Measurements from ENCODE around the gene GRAMD1A.

The GRAMD1A gene

DNA sequence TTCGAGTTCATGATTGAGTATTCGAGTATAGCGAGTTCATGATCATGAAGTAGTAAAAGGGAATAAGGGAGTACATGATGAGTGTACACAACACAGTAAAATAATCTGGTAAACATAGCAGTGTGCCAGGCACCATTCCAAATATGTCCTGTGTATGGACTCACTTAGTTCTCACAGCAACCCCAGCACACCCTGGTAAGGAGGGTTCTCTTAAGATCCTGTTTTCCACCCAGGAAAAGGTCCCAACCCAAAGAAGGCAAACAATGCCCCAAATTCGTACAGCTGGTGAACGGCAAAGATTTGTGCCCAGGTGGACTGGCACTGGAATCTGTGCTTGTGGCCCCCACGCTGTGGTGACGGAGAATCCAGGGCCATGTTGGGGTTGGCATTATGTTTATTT lies 62.8 kb downstream of the GRAMD1A start:
- no peak for DNase-seq
- TF ChIP-seq GATA1 (IDR thresholded peaks at IDR 0.05; ENCODE audit: low read depth, low read length) (no peak), POLR2A (IDR thresholded peaks at IDR 0.05; ENCODE audit: low read length) (no peak)

DNA sequence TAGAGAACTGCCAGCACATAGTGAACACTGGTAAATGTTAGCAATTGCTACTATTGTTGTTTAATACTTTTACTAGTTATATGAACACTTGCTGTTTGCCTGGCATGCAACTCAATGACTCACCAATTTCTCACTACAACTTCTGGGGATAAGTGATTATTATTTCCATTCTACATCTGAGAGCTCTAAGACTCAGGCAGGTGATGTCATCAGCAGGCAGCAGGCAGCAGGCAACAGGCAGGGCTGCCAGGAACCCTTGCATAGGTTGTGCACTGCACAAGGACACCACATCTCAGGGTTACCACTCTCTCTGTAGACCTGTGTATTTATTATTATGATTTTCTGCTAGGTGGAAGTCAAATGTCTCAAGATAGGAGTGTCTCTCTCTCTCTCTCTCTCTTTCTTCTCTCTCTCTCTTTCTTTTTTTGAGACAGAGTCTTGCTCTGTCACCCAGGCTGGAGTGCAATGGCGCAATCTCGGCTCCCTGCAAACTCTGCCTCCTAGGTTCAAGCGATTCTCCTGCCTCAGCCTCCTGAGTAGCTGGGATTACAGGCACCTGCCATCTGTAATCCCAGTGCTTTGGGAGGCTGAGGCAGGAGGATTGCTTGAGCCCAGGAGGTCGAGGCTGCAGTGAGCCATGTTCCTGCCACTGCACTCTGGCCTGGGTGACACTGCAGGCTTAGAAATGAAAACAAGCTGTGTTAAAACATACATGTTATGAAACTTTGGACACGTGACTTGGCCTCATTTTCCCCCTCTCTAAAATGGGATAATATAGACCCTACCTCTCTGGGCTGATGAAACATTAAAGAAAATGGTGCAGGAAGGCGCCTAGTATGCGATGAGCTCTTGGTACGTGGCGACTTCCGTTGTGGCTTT lies 64.1 kb downstream of the GRAMD1A start:
- TF ChIP-seq POLR2A (IDR thresholded peaks at IDR 0.05; ENCODE audit: low read length), result no peak
- no peak for TF ChIP-seq GATA1 (IDR thresholded peaks at IDR 0.05; ENCODE audit: low read depth, low read length)
- no peak for DNase-seq

DNA sequence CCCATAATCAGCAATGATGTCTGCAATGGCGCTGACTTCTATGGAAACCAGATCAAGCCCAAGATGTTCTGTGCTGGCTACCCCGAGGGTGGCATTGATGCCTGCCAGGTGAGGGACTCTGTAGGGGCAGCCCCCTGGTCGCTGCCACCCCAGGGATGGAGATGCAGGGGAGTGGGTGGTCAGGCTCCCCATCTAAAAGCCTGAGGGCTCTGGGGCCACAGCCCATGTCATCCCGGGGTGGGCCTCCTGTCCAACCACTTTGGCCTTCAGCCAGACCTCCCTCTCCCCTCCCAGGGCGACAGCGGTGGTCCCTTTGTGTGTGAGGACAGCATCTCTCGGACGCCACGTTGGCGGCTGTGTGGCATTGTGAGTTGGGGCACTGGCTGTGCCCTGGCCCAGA lies 65.5 kb downstream of the GRAMD1A start:
- DNase-seq, result no peak
- no peak for TF ChIP-seq GATA1 (IDR thresholded peaks at IDR 0.05; ENCODE audit: low read depth, low read length)
- TF ChIP-seq POLR2A (IDR thresholded peaks at IDR 0.05; ENCODE audit: low read length), result no peak

DNA sequence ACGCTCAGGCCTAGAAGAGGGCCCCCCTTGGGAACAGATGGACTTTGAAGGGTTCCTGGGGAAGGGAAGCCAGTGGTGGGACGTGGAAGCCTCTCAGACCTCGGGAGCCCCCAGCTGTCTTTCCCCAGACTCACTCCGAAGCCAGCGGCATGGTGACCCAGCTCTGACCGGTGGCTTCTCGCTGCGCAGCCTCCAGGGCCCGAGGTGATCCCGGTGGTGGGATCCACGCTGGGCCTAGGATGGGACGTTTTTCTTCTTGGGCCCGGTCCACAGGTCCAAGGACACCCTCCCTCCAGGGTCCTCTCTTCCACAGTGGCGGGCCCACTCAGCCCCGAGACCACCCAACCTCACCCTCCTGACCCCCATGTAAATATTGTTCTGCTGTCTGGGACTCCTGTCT lies 66.0 kb downstream of the GRAMD1A start:
- no peak for DNase-seq
- TF ChIP-seq GATA1 (IDR thresholded peaks at IDR 0.05; ENCODE audit: low read depth, low read length) (no peak), POLR2A (IDR thresholded peaks at IDR 0.05; ENCODE audit: low read length) (no peak)

DNA sequence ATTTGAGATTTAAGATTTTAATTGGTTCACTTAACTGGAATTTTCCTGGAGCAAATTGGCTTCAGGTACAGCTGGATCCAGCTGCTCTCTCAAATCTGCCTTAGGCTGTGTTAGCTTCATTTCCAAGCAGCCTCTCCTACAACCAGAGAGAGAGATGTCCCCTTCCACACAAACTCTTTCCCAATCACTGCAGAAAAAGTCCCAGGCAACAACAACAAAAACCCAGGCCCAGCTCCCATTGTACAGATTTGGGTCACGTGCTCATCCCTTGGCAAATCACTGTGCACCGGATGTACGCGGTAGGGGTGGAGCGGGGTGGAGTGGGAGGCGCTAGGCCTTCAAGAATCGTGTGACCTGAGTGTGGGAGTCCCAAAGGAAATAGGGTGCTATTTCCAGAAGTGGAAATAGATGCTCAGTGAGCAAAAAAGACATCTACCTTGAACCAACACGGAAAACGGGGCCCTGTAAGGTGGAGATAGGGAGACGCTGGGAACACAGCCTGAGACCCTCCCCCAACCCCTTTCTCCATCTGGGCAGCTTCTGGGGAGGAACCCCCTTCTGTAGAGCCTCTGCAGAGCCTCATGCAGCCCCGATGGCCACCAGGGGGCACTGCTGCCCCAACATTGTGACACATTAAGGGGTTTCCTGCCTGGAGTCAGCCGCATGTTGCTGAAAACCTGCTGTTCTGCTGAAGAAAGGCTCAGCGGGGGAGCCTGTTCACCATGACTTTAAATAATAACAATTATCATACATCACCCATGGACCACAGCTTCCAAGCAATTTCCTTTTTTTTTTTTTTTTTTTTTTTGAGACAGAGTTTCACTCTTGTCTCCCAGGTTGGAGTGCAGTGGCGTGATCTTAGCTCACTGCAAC lies 66.8 kb downstream of the GRAMD1A start:
- DNase-seq, result peak; percentile 80 to 87
- TF ChIP-seq POLR2A (IDR thresholded peaks at IDR 0.05; ENCODE audit: low read length), result no peak
- TF ChIP-seq GATA1 (IDR thresholded peaks at IDR 0.05; ENCODE audit: low read depth, low read length), result no peak

DNA sequence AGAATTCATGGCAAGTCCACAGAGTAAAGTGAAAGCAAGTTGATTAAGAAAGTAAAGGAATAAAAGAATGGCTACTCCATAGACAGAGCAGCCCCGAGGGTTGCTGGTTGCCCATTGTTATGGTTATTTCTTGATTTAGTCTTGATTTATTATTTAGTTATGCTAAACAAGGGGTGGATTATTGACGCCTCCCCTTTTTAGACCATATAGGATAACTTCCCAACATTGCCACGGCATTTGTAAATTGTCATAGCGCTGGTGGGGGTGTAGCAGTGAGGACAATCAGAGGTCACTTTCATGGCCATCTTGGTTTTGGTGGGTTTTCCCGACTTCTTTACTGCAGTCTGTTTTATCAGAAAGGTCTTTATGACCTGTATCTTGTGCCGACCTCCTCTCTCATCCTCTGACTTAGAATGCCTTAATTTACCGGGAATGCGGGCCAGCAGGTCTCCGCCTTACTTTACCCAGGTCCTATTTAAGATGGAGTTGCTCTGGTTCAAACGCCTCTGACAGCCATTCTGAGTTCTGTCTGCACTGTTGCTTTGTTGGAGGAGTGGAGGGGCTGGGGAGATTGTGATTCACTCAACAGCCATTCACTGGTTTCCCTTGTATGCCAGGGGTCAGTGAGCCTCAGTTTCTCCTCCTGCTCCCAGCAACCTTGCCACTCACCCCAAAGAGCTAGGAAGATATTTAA lies 69.0 kb downstream of the GRAMD1A start:
- DNase-seq, result no peak
- TF ChIP-seq GATA1 (IDR thresholded peaks at IDR 0.05; ENCODE audit: low read depth, low read length), result no peak
- no peak for TF ChIP-seq POLR2A (IDR thresholded peaks at IDR 0.05; ENCODE audit: low read length)

DNA sequence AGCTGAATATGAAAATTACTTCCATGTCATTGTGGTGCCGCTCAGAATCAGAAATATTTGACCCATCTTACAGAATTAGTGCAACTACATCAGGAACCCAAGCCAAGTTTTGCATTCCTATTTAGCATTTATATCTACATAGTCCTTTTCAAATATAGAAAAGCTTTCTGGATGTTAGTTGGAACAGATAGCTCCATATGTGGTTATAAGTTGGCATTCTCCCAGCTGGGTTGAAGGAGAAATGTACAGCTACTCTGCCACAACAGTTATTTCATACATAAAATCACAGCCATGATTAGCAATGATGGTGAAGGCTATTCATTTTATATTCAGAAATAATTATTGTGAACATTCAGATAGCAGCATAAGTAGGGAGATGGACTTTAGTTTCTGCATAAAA lies 69.6 kb downstream of the GRAMD1A start:
- TF ChIP-seq POLR2A (IDR thresholded peaks at IDR 0.05; ENCODE audit: low read length) (no peak), GATA1 (IDR thresholded peaks at IDR 0.05; ENCODE audit: low read depth, low read length) (no peak)
- no peak for DNase-seq

DNA sequence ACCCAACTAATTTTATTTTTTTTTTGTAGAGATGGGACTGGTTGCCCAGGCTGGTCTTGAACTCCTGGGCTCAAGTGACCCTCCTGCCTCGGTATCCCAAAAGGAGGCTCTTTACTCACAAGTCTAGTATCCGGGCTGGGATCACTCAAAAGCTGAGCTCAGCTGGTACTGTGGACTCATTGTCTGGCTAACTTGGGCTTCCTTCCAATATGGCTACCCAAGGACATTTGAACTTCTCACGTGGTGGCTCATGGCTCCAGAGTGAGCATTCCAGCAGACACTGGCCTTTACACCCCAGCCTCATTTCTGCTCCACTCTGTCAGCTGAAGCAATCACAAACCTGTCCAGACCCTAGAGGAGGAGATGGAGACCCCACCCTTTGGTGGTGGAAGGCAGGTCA lies 70.3 kb downstream of the GRAMD1A start:
- TF ChIP-seq POLR2A (IDR thresholded peaks at IDR 0.05; ENCODE audit: low read length) (no peak), GATA1 (IDR thresholded peaks at IDR 0.05; ENCODE audit: low read depth, low read length) (no peak)
- DNase-seq, result no peak

DNA sequence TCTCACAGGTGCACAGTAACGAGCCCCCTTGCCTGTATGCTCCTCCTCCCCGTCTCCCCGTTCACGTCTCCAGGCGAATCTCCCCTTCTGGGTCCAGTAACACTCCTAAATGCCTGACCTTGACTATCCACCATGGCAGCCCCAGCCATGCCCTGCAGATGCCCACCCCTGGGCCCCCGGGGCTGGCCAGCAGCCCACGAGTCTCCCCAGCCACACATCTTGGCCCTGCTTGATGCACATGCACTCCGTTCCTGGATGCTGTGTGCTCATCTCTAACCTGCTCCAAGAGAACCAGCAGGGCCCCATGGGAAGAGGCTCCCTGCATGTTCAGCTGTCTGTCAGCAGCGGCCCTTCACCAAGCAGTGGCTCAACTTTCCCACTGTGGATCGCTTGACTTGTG lies 73.4 kb downstream of the GRAMD1A start:
- no peak for DNase-seq
- TF ChIP-seq GATA1 (IDR thresholded peaks at IDR 0.05; ENCODE audit: low read depth, low read length) (no peak), POLR2A (IDR thresholded peaks at IDR 0.05; ENCODE audit: low read length) (no peak)

DNA sequence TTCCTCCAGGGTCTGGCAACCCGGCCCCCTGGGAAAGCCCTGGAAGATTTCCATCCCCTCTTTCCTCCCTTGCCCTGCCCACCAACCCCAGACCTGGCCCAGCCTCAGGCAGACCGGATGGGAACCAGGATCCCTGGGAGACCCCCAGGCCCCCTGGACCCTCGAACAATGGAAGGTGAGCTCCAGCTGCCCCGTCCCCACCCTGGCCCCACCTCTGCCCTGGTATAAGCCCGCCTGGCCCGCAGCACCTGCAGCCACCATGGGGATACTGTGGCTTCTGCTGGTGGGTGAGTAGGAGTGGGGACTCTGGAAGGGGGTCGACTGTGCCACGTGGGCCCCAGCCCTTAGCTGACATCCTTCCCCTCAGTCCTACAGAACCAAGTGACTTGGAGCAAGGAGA lies 73.8 kb downstream of the GRAMD1A start:
- DNase-seq, result no peak
- TF ChIP-seq GATA1 (IDR thresholded peaks at IDR 0.05; ENCODE audit: low read depth, low read length) (no peak), POLR2A (IDR thresholded peaks at IDR 0.05; ENCODE audit: low read length) (no peak)

DNA sequence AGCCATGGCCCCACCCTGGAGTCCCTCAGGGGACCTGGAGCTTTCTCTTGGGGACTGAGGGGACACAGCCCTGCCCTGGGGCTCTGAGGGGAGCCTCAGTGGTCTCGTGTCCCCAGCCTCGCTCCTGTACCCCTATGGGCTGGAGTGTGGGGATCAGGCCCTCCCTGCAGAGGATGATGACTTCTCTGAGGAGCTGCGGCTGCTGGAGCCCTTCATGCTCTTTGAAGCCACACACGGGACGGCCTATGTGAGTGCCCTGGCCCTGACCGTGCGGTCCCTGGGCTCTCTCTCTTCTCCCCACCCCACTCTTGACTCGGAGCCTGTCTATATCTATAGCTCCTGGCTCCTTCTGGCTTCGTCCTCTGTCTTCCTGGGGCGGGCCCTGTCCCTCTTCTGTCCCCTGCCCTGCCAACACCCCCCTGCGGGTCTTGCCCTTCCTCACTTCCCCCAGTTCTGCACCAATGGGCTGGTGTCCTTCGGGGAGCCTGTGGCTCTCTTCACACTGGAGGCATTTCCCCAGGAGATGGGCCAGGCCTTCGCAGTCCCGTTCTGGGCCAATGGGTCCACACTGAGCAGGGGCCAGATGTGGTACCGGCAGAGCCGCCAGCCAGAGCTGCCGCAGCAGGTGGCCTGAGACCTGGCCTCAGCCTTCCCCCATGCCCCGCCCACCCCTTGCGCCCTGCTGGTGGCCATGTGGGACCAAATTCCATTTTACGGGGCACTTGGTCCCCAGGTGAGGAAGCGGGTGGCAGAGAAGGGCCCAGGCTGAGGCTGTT lies 74.5 kb downstream of the GRAMD1A start:
- TF ChIP-seq POLR2A (IDR thresholded peaks at IDR 0.05; ENCODE audit: low read length) (no peak), GATA1 (IDR thresholded peaks at IDR 0.05; ENCODE audit: low read depth, low read length) (no peak)
- DNase-seq, result no peak

DNA sequence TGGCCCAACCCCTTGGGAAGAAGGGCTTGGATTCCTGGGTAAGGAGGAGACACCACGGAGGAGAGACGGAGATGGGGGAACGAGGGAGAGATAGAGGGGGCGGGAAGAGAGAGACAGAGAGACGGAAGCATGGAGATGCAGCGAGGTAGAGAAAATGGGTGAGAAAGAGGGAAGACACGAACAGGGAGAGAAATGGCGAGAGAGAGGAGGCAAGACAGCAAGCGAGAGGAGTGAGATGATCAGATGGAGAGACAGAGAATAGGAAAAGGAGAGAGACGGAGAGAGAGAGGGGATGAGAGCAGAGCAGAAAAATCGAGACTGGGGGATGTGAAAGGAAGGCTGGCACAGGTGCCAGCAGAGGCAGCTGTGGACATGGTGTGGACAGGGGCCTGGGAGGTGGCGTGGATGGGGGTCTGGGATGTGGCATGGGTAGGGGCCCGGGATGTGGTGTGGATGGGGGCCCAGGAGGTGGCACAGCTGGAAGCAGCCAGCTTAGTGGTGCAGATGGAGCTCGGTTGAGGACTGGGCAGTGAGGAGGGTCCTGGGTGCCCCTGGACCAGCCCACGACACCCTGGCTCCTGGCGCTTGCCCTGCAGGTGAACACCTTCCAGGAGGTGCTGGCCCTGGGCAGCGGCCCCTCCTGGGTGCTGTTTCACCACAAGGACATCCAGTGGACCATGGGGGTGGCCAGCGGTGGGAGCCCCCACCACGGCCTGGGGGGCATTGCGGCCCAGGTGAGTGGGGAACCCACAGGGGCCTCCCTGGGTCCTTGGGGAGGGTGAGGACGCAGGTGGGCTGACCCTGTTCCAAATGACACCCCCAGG lies 75.3 kb downstream of the GRAMD1A start:
- TF ChIP-seq GATA1 (IDR thresholded peaks at IDR 0.05; ENCODE audit: low read depth, low read length) (no peak), POLR2A (IDR thresholded peaks at IDR 0.05; ENCODE audit: low read length) (no peak)
- no peak for DNase-seq

DNA sequence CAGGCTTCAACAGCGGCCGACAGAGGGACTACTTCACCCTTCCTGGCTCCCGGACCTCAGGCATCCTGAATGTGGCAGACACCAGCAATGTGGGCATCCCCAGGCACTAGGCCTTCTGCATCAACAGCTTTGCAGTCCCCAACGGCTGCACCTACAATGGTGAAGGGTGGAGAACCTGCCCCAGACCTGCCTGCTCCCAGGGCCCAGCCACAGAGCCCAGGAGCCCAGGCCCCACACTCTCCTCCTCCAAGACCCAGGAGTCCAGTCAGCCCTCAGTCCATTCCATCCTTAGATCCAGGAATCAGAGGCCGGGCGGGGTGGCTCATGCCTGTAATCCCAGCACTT lies 75.9 kb downstream of the GRAMD1A start:
- TF ChIP-seq POLR2A (IDR thresholded peaks at IDR 0.05; ENCODE audit: low read length), result no peak
- TF ChIP-seq GATA1 (IDR thresholded peaks at IDR 0.05; ENCODE audit: low read depth, low read length), result no peak
- DNase-seq, result no peak
